Upper lobe of left lung (tissue), 4 donors: Measurements from ENCODE around the gene SPTLC2.

Source experiments
- EP300 ChIP-seq, 4 donors: sonication (generic); formaldehyde crosslinking; IDR thresholded peaks; one replicate each; pipeline ENCODE4 v1.5.1; 2017; ENCODE audit warnings: antibody characterized with exemption in 4 of 4, control low read depth in 2 of 4
- POLR2A ChIP-seq, 4 donors: fragments of 450-650 bp; IDR thresholded peaks; one replicate each; pipeline ENCODE4 v1.5.1; 2016 to 2017; ENCODE audit warnings: antibody characterized with exemption in 4 of 4, mild to moderate bottlenecking in 2 of 4
- POLR2AphosphoS5 ChIP-seq, 2 donors: sonication (generic); formaldehyde crosslinking; IDR thresholded peaks; one replicate each; pipeline ENCODE4 v1.5.1; 2017; ENCODE audit warnings: antibody characterized with exemption in 2 of 2
- TF ChIP-seq, protein P1 (sequence below), 6 experiments: fragments of 450-650 bp in 4 of 6; fragments of 200-600 bp in 2 of 6; sonication (generic) in 2 of 6; IDR thresholded peaks; one replicate each; pipeline ENCODE4 v1.5.1; 2016 to 2019; ENCODE audit warnings: antibody characterized with exemption in 6 of 6

DNA sequence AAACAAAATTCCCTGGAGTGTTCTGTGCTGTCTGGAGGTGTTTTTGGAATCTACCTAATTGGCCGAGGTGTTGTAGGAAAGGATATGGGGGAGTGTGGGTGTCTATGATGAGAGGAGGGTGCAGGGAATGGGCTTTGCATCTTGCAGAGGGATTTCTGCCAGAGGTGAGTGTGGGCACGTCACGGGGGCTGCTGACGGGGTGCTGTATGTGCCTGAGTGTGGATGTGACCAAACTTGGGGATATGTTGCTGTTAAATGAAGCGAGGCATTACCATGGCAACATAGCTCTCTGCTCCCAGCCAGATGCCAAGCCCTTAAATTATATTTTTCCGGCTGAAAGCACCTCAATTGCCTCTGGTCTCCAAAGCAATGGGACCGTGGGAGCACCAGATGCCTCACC, 44.3 kb upstream of the SPTLC2 start:
- TF ChIP-seq, protein P1, sequence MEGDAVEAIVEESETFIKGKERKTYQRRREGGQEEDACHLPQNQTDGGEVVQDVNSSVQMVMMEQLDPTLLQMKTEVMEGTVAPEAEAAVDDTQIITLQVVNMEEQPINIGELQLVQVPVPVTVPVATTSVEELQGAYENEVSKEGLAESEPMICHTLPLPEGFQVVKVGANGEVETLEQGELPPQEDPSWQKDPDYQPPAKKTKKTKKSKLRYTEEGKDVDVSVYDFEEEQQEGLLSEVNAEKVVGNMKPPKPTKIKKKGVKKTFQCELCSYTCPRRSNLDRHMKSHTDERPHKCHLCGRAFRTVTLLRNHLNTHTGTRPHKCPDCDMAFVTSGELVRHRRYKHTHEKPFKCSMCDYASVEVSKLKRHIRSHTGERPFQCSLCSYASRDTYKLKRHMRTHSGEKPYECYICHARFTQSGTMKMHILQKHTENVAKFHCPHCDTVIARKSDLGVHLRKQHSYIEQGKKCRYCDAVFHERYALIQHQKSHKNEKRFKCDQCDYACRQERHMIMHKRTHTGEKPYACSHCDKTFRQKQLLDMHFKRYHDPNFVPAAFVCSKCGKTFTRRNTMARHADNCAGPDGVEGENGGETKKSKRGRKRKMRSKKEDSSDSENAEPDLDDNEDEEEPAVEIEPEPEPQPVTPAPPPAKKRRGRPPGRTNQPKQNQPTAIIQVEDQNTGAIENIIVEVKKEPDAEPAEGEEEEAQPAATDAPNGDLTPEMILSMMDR (IDR thresholded peaks at IDR 0.05), result no peak
- TF ChIP-seq POLR2AphosphoS5 (IDR thresholded peaks at IDR 0.05), result no peak
- no peak for TF ChIP-seq POLR2A (IDR thresholded peaks at IDR 0.05)
- TF ChIP-seq EP300 (IDR thresholded peaks at IDR 0.05), result no peak
